Hepatocyte (in vitro differentiated cells): ENCODE measurements around the gene RALGAPA2. TPM values are rescaled to one million over a fixed set of nuclear protein-coding genes. Genes with fewer than 3 reads are reported as not detected.

ENCODE experiments used
- DNase-seq: peaks from one replicate; pipeline ENCODE4 v3.0.0-alpha.2; 2016; ENCODE audit warnings: low spot score
- H2AFZ ChIP-seq: fragments of 200-600 bp; sonication (generic); 2 replicates; pipeline ENCODE4 v1.6.0; 2016; ENCODE audit warnings: antibody characterized with exemption, mild to moderate bottlenecking
- H3K27ac ChIP-seq: fragments of 200-600 bp; sonication (generic); 2 replicates; pipeline ENCODE4 v1.5.1; 2016; ENCODE audit warnings: mild to moderate bottlenecking
- H3K27me3 ChIP-seq: fragments of 200-600 bp; sonication (generic); 2 replicates; pipeline ENCODE4 v1.6.1; 2016
- H3K36me3 ChIP-seq: fragments of 200-600 bp; sonication (generic); replicated peaks from 2 replicates; pipeline ENCODE4 v1.5.1; 2016; ENCODE audit warnings: low read depth; ENCODE audit not compliant: insufficient read depth
- H3K4me1 ChIP-seq: fragments of 200-600 bp; sonication (generic); 2 replicates; pipeline ENCODE4 v1.5.1; 2016; ENCODE audit warnings: mild to moderate bottlenecking, moderate library complexity; ENCODE audit not compliant: insufficient read depth
- H3K4me2 ChIP-seq: fragments of 200-600 bp; sonication (generic); 2 replicates; pipeline ENCODE4 v1.6.0; 2016
- H3K4me3 ChIP-seq: fragments of 200-600 bp; sonication (generic); 2 replicates; pipeline ENCODE4 v1.5.1; 2016; ENCODE audit warnings: mild to moderate bottlenecking
- H3K79me2 ChIP-seq: fragments of 200-600 bp; sonication (generic); 2 replicates; pipeline ENCODE4 v1.6.0; 2017; ENCODE audit warnings: mild to moderate bottlenecking
- H3K9me2 ChIP-seq: fragments of 200-600 bp; sonication (generic); replicated peaks from 2 replicates; pipeline ENCODE4 v1.6.0; 2017; ENCODE audit warnings: mild to moderate bottlenecking; ENCODE audit not compliant: insufficient read depth
- H3K9me3 ChIP-seq: fragments of 200-600 bp; sonication (generic); 2 replicates; pipeline ENCODE4 v1.5.1; 2016; ENCODE audit warnings: low read depth, mild to moderate bottlenecking
- H4K20me1 ChIP-seq: fragments of 200-600 bp; sonication (generic); 2 replicates; pipeline ENCODE4 v1.6.0; 2016; ENCODE audit warnings: mild to moderate bottlenecking; ENCODE audit not compliant: insufficient read depth, poor library complexity, severe bottlenecking
- EZH2 ChIP-seq: fragments of 200-600 bp; sonication (generic); IDR thresholded peaks from 2 replicates; pipeline ENCODE4 v1.6.1; 2016; ENCODE audit warnings: antibody characterized with exemption, mild to moderate bottlenecking, borderline replicate concordance
- EZH2phosphoT487 ChIP-seq: fragments of 200-600 bp; sonication (generic); IDR thresholded peaks from one replicate; pipeline ENCODE4 v1.6.1; 2018; ENCODE audit warnings: antibody characterized with exemption, mild to moderate bottlenecking, low read depth, moderate library complexity; ENCODE audit not compliant: unreplicated experiment, severe bottlenecking
- WGBS: methylation state at CpG from one replicate; pipeline ENCODE4 v1.1.6; 2016; ENCODE audit warnings: low lambda C conversion rate; ENCODE audit errors: missing lambda C conversion rate; 5-methylcytosine and 5-hydroxymethylcytosine counted together
- polyA plus RNA-seq: library from polyadenylated mRNA; unstranded; fragments of >200 nt; fragmentation: Nextera tagmentation; extraction: Ambion mirVana; gene quantifications from 2 replicates; pipeline ENCODE4 v1.2.1, GENCODE V29; 2016
- total RNA-seq: library from RNA; depleted of rRNA; stranded (reverse); fragments of >200 nt; gene quantifications from 2 replicates; pipeline ENCODE4 v1.2.3, GENCODE V29; 2014
- TF ChIP-seq, protein P1 (sequence below): fragments of 200-600 bp; sonication (generic); IDR thresholded peaks from 2 replicates; pipeline ENCODE4 v1.5.1; 2016; ENCODE audit warnings: antibody characterized with exemption, mild to moderate bottlenecking; ENCODE audit not compliant: poor library complexity

RALGAPA2 gene
- total and polyA plus RNA-seq, 2 experiments from 2014 or later, result 16.8 to 35.3 TPM

DNA sequence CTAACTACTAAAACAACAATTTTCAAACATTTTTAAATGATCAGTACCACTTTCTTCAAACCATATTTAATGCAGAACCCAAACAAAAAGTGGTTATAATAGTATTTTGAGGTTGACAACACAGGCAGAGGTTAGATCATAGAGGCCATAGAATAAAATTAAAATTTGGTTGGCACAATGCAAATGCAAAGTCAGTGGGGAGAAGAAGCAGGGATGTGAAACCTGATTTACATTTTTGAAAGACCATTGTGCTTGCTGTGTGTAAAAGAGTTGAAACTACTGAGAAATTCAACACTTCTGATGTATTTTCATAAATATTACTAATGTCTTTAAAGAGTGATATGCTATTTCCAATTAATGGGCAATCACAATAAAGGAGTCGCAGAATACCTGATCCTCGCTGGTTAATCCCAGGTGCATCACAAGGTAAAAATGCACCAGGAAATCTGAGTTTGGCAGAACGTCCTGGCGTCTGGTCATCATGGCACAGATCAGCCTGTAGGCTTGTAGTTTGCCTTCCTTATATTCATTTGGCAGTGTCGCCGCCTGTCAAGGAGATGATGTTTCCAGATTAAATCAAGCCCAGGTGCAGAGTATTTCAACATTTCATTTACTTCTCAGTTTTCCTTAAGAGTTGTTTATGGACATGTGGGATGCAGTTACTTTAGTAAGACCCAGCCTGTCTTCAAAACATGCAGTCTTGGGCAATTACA lies 141.2 kb downstream of the RALGAPA2 start:
- Histone ChIP-seq H3K4me3 (no peak overlapping the region), H3K9me3 (no peaks in the 10 kb centered on the region), H3K4me2 (no peak overlapping the region), H4K20me1 (no peaks in the 10 kb centered on the region), H3K27ac (no peak overlapping the region), H3K79me2 (no peaks in the 10 kb centered on the region), H3K36me3 (no peaks in the 10 kb centered on the region), H2AFZ (no peak overlapping the region), H3K4me1 (no peaks in the 10 kb centered on the region), H3K27me3 (no peaks in the 10 kb centered on the region), H3K9me2 (no peaks in the 10 kb centered on the region)
- WGBS, result 91% methylated on average over 6 of the region's 6 CpGs
- TF ChIP-seq EZH2phosphoT487 (no peak), EZH2 (no peak)
- TF ChIP-seq, protein P1, sequence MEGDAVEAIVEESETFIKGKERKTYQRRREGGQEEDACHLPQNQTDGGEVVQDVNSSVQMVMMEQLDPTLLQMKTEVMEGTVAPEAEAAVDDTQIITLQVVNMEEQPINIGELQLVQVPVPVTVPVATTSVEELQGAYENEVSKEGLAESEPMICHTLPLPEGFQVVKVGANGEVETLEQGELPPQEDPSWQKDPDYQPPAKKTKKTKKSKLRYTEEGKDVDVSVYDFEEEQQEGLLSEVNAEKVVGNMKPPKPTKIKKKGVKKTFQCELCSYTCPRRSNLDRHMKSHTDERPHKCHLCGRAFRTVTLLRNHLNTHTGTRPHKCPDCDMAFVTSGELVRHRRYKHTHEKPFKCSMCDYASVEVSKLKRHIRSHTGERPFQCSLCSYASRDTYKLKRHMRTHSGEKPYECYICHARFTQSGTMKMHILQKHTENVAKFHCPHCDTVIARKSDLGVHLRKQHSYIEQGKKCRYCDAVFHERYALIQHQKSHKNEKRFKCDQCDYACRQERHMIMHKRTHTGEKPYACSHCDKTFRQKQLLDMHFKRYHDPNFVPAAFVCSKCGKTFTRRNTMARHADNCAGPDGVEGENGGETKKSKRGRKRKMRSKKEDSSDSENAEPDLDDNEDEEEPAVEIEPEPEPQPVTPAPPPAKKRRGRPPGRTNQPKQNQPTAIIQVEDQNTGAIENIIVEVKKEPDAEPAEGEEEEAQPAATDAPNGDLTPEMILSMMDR, result no peak
- DNase-seq, result no peak

DNA sequence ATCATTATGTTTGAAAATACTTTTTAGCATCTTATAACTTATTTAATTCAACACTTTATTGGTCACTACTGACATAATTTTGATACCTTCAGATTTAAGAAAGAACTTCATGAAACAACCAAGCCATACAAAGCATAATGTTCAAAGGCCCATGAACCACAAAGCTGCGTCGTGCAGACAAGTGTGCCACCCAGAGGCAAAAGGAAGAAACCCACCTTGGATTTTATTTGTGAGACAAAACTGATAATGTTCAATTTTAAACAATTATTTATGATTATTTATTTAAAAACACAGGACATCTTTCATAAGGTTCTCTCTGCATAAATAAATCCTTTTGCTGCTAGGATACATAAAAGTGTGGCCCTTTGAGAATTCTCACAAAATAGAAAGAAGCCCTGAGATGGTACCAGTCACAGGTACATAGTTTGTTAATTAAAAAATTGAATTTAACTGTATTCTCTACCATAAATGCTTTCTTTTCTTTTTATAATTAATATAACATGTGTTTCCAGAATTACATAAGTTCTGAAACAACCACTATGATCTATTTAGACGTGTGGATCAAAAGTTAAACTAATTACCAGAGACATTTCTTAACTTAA lies 143.7 kb downstream of the RALGAPA2 start:
- no peak overlapping the region for H2AFZ ChIP-seq
- 16% methylated on average over 3 of the region's 3 CpGs for WGBS
- no peaks in the 10 kb centered on the region for H3K27me3 ChIP-seq
- no peaks in the 10 kb centered on the region for H3K36me3 ChIP-seq
- no peaks in the 10 kb centered on the region for H4K20me1 ChIP-seq
- no peaks in the 10 kb centered on the region for H3K9me3 ChIP-seq
- no peak for TF ChIP-seq EZH2phosphoT487
- TF ChIP-seq, protein P1, result peak; percentile 90
- no peak for TF ChIP-seq EZH2
- H3K4me1 ChIP-seq, result peaks cover 4% of the 10 kb centered on the region
- no peak overlapping the region for H3K4me2 ChIP-seq
- H3K79me2 ChIP-seq, result no peaks in the 10 kb centered on the region
- no peak overlapping the region for H3K4me3 ChIP-seq
- H3K27ac ChIP-seq, result no peak overlapping the region
- peak; percentile 61 for DNase-seq
- H3K9me2 ChIP-seq, result no peaks in the 10 kb centered on the region

DNA sequence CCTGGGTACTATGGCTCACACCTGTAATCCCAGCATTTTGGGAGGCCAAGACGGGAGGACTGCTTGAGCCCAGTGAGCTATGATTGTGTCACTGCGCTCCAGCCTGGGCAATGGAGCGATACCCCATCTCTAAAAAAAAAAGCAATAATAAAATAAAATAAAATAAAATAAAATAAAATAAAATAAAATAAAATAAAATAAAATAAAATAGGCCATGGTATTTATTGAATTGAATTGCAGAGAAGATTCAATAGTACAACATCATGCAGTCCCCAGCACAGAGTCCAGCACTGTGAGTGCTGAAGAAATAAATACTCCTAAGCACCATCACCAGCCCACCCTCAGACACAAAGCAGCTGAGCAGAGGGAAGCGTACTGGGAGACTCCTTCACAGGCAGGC lies 144.7 kb downstream of the RALGAPA2 start:
- peaks cover 4% of the 10 kb centered on the region for H3K4me1 ChIP-seq
- H4K20me1 ChIP-seq, result no peaks in the 10 kb centered on the region
- H3K79me2 ChIP-seq, result no peaks in the 10 kb centered on the region
- H3K9me2 ChIP-seq, result no peaks in the 10 kb centered on the region
- WGBS, result 98% methylated on average over 4 of the region's 4 CpGs
- no peak for DNase-seq
- H3K4me2 ChIP-seq, result no peak overlapping the region
- H3K4me3 ChIP-seq, result no peak overlapping the region
- H3K27ac ChIP-seq, result no peak overlapping the region
- no peaks in the 10 kb centered on the region for H3K27me3 ChIP-seq
- no peak overlapping the region for H2AFZ ChIP-seq
- no peak for TF ChIP-seq EZH2
- no peak for TF ChIP-seq EZH2phosphoT487
- TF ChIP-seq, protein P1, result no peak
- H3K36me3 ChIP-seq, result no peaks in the 10 kb centered on the region
- no peaks in the 10 kb centered on the region for H3K9me3 ChIP-seq
